NCI-H524 (cell line): ENCODE measurements around the gene CDK8.

Experiments used
- DNase-seq, 2 experiments: peaks; one replicate each; lab custom pipeline; 2025; lab: John Stamatoyannopoulos, UW

Gene CDK8

GRCh38 chr13:26384587-26384986 lies 130.7 kb downstream of the CDK8 start:
- DNase-seq, result no peak

GRCh38 chr13:26386026-26386425 lies 132.1 kb downstream of the CDK8 start:
- no peak for DNase-seq

- no peak for DNase-seq
These were observed 136.3 kb downstream of the CDK8 start for GRCh38 chr13:26390203-26390602.

- DNase-seq, result no peak
These were observed 146.6 kb downstream of the CDK8 start for GRCh38 chr13:26400545-26400944.

- no peak for DNase-seq
These were observed 147.1 kb downstream of the CDK8 start for GRCh38 chr13:26401069-26401468.

- DNase-seq, result peak in 1 of 2 experiments; percentile 63
These were observed 147.7 kb downstream of the CDK8 start for GRCh38 chr13:26401578-26402021.

- DNase-seq, result peak in 1 of 2 experiments; percentile 25
These were observed 152.9 kb downstream of the CDK8 start for GRCh38 chr13:26406791-26407190.

- no peak for DNase-seq
These were observed 157.3 kb downstream of the CDK8 start for GRCh38 chr13:26411206-26411605.

- DNase-seq, result peak in 1 of 2 experiments; percentile 49
These were observed 158.3 kb downstream of the CDK8 start for GRCh38 chr13:26412263-26412662.

- DNase-seq, result no peak
These were observed 159.2 kb downstream of the CDK8 start for GRCh38 chr13:26412936-26413716.

GRCh38 chr13:26420282-26420960 lies 166.5 kb downstream of the CDK8 start:
- no peak for DNase-seq

- DNase-seq, result no peak
These were observed 168.1 kb downstream of the CDK8 start for GRCh38 chr13:26422036-26422435.

GRCh38 chr13:26423629-26424028 lies 169.7 kb downstream of the CDK8 start:
- DNase-seq, result no peak

- DNase-seq, result no peak
These were observed 170.3 kb downstream of the CDK8 start for GRCh38 chr13:26424181-26424580.

- DNase-seq, result no peak
These were observed 171.8 kb downstream of the CDK8 start for GRCh38 chr13:26425443-26426358.

- no peak for DNase-seq
These were observed 179.8 kb downstream of the CDK8 start for GRCh38 chr13:26433776-26434175.

- DNase-seq, result no peak
These were observed 181.2 kb downstream of the CDK8 start for GRCh38 chr13:26435171-26435570.

- DNase-seq, result no peak
These were observed 181.7 kb downstream of the CDK8 start for GRCh38 chr13:26435646-26436045.

GRCh38 chr13:26436914-26437313 lies 183.0 kb downstream of the CDK8 start:
- no peak for DNase-seq

GRCh38 chr13:26440111-26440510 lies 186.2 kb downstream of the CDK8 start:
- no peak for DNase-seq

GRCh38 chr13:26441476-26441875 lies 187.5 kb downstream of the CDK8 start:
- DNase-seq, result no peak

- no peak for DNase-seq
These were observed 188.6 kb downstream of the CDK8 start for GRCh38 chr13:26442541-26442940.
